ENCODE data around the gene PLPP4.

Gene PLPP4

DNA sequence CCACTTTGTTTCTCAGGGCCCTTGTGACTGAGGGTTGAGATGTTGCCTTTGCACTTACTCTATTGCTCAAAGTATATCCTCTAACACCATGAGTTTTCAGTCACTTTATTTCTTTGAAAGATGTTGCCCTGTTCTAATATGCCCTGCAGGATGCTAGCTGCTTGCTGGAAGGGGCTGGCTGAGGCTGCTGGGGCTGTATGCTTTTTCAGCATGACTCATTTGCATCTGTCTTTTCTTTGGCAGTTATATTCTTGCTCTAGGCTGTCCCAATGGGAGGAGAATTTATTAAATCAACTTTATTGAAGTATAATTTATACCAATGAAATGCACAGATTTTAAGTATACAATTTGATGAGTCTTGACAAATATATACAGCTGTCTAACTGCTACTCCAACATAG lies 157.7 kb downstream of the PLPP4 start:
- no peak for DNase-seq

DNA sequence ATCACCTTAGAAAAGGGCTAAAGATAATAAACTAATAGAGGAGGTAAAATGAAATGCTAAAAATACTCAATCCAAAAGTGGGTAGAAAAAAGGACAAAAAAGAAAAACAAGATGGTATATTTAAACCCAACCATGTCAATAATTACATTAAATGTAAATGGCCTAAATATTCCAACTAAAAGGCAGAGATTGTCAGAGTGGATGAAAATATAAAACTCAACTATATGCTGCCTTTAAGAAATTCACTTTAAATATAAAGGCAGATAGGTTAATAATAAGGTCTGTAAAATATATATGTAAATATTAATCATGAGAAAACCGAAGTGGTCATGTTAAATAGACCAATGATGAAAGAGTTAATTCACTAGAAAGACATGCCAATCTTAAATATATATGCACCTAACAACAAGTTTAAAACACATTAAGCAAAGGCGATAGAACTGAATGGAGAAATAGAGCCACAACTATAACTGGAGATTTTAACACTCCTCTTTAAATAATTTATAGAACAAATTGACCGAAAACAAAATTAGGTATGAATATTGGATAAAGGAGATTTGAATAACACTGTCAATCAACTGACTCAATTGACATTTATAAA lies 159.4 kb downstream of the PLPP4 start:
- no peak for DNase-seq

DNA sequence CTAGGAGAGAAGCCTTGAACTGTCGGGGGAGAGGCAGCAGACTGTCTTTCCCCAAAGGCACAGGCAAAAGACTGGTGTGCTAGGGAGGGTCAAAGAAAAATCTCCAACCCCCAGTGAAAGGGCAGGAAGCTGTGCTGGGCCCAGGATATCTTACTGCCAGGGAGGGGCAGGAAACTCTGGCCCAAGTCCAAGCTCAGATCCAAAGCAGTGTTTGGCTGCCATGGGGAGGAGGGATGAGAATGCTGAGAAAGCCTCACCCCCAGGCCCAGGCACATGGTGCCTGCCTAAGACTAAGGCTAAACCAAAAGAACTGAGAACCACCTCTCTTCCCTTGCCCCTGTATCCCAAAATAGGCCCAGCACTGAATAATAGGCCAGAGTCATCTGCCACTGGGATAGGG lies 171.2 kb downstream of the PLPP4 start:
- DNase-seq, result no peak

DNA sequence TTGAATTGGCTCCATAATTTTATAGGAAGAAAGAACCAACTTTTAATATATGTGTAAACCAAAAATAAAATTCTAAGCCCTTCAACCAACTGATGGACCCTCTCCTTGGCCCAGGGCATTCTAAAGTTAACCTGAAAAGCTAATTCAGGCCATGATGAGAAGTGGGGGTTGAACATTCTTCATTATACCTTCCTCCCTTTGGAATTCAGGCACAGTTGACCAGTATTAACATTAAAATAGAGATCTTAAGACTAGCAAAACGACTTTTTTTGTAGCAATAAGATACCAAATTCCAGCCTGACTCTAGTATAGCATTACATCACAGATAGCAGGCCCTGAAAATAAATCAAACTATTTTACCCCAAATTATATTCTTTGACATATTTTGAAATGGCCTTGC lies 173.2 kb downstream of the PLPP4 start:
- no peak for DNase-seq

DNA sequence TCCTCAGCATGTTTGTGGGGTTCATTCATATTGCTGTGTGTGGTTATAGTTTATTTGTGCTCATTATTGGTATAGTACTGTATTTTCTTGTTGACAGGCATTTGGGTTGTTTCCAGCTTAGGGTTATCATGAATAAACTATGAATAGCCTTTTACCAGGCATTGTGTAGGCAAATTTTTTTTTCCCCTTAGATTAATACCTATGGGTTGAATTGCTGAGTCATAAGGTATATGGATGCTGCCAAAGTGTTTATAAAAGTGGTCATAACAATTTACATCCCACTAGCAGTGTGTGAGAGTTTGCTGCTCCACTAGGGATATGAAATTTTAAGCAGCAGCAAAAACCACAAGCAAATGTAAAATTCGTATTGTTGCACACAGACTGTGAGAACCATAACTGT lies 175.0 kb downstream of the PLPP4 start:
- no peak for DNase-seq

DNA sequence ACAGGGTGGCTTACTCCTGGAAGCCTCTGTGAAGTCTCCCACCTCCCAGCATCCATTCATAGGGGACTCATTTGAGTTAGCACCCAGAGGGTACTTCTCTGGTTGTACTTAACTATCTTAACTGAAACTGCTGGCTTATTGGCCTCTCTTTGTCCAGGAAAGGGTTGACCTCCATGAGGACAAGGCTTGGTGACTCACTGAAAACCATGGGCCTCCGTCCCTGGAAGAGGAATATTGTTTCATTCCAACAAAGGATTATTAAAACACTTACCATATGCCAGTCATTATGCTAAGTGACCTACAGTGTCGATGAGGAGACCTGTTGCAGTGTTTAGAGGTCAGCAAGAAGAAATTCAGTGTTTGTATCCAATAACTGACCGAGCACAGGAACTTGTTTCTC lies 175.9 kb downstream of the PLPP4 start:
- no peak for DNase-seq

DNA sequence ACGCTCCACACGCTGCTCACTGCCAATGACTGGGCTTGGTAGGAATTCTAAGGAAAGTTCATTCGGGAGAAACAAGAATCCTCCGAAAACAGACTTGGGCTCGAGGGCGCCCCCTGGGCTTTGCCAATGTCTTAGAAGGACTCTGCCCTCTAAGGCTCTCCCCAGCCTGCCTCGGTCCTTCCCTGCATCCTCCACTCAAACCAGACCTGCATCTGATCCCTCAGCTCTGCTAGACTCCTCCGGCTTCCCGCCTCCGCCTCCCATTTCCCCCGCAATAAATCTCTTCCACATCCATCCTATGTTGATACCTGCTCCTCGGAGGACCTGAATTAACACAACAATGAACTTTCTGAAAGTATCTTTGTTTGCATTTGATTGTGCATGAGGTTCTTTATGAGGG lies 177.6 kb downstream of the PLPP4 start:
- DNase-seq, result no peak
